A549 treated with GW870086 at 1 μM for 4 hours (cell line): Measurements from ENCODE around the gene RNF157. TPM values are rescaled to one million over a fixed set of nuclear protein-coding genes. Genes with fewer than 3 reads are reported as not detected.

Experiments used
- total RNA-seq: library from RNA; stranded (reverse); fragments of 200-300 nt; extraction: Qiagen RNA extraction; gene quantifications from 5 replicates; pipeline ENCODE4 v1.2.3, GENCODE V29; 2022; ENCODE audit warnings: low read depth

The RNF157 gene
- total RNA-seq, result 7.0 to 11.5 TPM (median 9.4 TPM) in 5 replicates

DNA sequence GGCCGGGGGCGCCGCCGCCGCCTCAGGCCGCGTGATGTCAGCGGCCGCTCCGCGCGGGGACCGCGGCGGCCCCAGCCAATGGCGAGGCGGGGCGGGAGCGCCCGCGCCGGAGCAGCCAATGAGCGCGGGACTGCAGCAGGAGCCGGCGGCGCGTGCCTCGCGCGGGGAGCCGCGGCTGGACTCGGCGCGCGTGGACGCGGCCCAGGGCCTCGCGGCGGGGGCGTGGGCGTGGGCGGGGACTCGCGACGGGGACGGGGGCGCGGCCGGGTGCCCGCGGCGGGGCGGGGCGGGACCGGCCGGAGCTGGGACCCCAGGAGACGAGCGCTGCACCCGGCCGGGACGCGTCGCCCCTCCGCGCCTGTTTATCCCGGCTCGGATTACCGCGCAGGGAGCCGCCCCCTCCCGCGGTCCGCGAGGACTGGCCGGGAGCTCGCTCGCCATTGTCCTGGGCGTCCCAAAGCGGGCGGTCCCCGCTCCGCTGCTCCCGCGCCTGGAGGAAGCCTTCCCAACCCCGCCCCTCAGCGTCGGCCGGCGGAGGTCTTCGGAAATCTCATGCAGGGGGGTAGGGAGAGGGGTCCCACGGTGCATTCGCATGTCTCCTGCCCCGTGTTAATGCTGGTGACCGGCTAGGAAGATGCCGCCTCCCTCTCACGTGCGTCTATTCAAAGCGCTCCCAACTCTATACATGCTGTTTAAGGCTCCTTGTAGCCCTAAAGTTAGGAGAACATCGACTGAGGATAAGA, at the start of gene RNF157:
Gene RNF157, minus strand, starts transcription at position 33 of the 743 bp plus-strand sequence. CDS start 253 bp downstream, outside the sequence.

DNA sequence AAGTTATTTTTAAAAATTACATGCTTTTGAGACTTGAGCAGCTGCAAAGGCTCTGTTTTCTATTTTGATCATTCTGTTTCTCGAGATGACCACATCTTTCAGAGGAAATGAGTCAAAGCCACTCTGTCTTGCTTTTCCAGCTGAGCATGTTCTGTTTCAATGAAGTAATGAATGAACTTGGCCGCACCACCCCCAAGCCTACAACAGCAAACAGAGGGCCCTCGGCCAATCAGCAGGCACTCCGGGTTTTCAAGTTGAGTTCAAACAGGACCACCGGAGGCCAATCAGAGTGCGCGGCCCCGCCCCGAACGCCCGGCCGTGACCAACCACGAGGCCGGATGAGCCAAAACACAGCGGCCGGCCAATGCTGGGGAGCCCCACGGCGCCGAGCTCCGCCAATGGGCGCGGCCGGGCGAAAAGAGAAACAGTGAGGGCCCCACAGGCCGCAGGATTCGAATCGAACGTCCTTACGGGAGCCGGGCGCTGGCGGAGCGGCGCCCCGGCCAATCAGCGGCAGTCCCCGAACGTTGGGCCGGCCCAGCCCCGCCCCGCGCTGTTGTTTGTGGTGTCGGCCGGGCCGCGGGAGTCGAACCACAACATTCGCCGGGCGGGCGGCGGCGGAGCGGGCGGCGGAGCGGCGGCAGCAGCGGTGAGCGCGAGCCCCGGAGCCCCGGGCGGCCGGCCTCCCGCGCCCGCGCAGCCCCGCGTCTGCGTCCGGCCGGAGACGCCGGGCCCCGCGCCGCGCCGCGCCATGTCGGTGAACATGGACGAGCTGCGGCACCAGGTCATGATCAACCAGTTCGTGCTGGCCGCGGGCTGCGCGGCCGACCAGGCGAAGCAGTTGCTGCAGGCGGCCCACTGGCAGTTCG, 24.7 kb upstream of the RNF157 start, which contains the start of gene UBALD2:
Gene UBALD2, plus strand, starts transcription at position 594 of the 869 bp plus-strand sequence. Its CDS starts 158 bp downstream, at position 752.

DNA sequence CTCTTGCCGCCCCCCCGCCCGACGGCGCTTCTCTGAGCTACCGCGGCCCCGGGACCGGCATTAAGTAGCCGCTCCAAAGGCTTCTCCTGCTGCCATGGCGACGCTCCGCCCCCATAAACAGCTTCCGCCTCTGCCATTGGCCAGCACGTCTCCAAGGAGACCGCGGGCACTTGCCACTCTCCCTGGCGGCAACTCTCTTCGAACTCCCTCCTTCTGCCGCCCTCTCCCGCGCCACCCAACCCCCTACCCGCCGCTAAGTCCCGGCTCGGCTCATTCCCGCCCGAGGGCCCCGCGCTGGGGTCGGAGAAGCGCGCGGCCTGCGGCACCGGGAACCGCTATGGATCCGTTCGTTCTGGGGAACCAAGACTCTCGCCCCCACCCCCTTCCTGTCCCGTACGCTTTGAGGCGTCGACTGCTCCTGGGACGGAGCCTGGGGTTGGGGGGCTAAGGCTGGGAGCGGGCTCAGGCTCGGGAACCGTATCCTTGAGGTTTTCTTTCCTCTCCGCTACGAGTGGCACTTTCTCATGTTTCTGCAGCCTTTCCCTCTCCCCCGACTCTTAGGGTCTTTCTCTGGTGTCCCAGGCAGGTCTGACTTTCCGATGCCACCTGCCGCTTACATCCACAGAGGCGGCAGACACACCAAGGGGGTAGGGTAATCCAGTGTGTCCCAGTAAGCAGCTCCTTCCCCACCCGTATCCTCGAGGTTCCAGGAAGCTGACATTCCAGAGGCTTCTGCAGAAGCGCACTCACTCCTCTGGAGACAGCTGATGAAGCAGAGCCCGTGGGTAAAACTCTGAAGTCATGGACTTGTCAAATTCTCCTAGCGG, 98.9 kb downstream of the RNF157 start, which contains the start of gene FOXJ1:
Gene FOXJ1, minus strand, starts transcription at position 34 of the 827 bp plus-strand sequence. CDS start 850 bp downstream, outside the sequence.

GRCh38 chr17:76103274-76104139, 136.8 kb downstream of the RNF157 start, which contains the start of gene EXOC7:
EXOC7 (minus strand) TSS chr17:76103787; CDS start chr17:76103692, 95 bp downstream.

Other genes starting within 250 kb of the RNF157 start
- gene CDK3, start 239.6 kb downstream of the RNF157 start, total RNA-seq, result 3.9 to 5.6 TPM (median 4.8 TPM) in 5 replicates
- 15.6 to 19.5 TPM (median 17.9 TPM) in 5 replicates for gene EVPL, start 213.2 kb downstream of the RNF157 start, total RNA-seq
- gene SRP68, start 168.0 kb downstream of the RNF157 start, total RNA-seq, result 74.9 to 86.3 TPM (median 82.9 TPM) in 5 replicates
- 0.47 to 1.9 TPM (median 1.6 TPM) in 5 replicates for gene GALR2, start 165.7 kb downstream of the RNF157 start, total RNA-seq
- 0.18 to 0.50 TPM (median 0.40 TPM) in 5 replicates for gene ZACN, start 161.3 kb downstream of the RNF157 start, total RNA-seq
- 52.4 to 73.1 TPM (median 62.5 TPM) in 5 replicates for gene EXOC7, start 136.7 kb downstream of the RNF157 start, total RNA-seq
- gene FOXJ1, start 99.2 kb downstream of the RNF157 start, total RNA-seq, result 0.34 to 0.76 TPM (median 0.55 TPM) in 5 replicates
- gene UBALD2, start 24.9 kb upstream of the RNF157 start, total RNA-seq, result 72.5 to 135 TPM (median 115 TPM) in 5 replicates
- 0.58 to 1.2 TPM (median 0.87 TPM) in 5 replicates for gene QRICH2, start 67.8 kb upstream of the RNF157 start, total RNA-seq
- 57.5 to 64.2 TPM (median 59.4 TPM) in 5 replicates for gene PRPSAP1, start 113.4 kb upstream of the RNF157 start, total RNA-seq
- 38.3 to 52.8 TPM (median 45.0 TPM) in 5 replicates for gene SPHK1, start 144.1 kb upstream of the RNF157 start, total RNA-seq
- 30.4 to 37.2 TPM (median 33.1 TPM) in 5 replicates for gene UBE2O, start 212.7 kb upstream of the RNF157 start, total RNA-seq
- gene AANAT, start 227.1 kb upstream of the RNF157 start, total RNA-seq, result 0.15 to 0.78 TPM (median 0.41 TPM) in 5 replicates